SK-N-SH (cell line): ENCODE measurements around the gene TGM2. TPM values are rescaled to one million over a fixed set of nuclear protein-coding genes. Genes with fewer than 3 reads are reported as not detected.

ENCODE experiments used
- CTCF ChIA-PET: fragments of 300-600, 350-600 bp; formaldehyde crosslinking; extraction: SDS; loops from one replicate; lab custom pipeline; 2021; lab: Yijun Ruan, JAX
- POLR2A ChIA-PET: fragments of 350-600 bp; sonication (Branson Sonifier 250); formaldehyde crosslinking; extraction: SDS; loops from one replicate; lab custom pipeline; 2020; ENCODE audit warnings: antibody characterized with exemption, inconsistent platforms; lab: Yijun Ruan, JAX
- DNase-seq: peaks from one replicate; pipeline ENCODE4 v3.0.0; 2012
- H2AFZ ChIP-seq: fragments of 200-600 bp; sonication (generic); 2 replicates; pipeline ENCODE4 v1.8.1; 2016; ENCODE audit warnings: antibody characterized with exemption, mild to moderate bottlenecking, low read depth
- H3F3A ChIP-seq: fragments of 200-600 bp; sonication (generic); replicated peaks from 2 replicates; pipeline ENCODE3; 2016; ENCODE audit warnings: antibody characterized with exemption, mild to moderate bottlenecking; ENCODE audit not compliant: insufficient read depth
- H3K27ac ChIP-seq, 2 experiments: fragments of 200-500 bp in 1 of 2; fragments of 200-600 bp in 1 of 2; sonication (Bioruptor generic) in 1 of 2; sonication (generic), shearing (Covaris generic) in 1 of 2; 2 replicates each; pipeline versions ENCODE4 v1.5.1 to v1.6.1; 2014 to 2016; ENCODE audit warnings: low read depth in 2 of 2, inconsistent platforms in 1 of 2, low read length in 1 of 2, mild to moderate bottlenecking in 1 of 2, mixed read lengths in 1 of 2
- H3K27me3 ChIP-seq: fragments of 200-600 bp; sonication (generic), shearing (Covaris generic); 2 replicates; pipeline ENCODE4 v1.6.1; 2016; ENCODE audit warnings: mixed run types; ENCODE audit not compliant: insufficient read depth
- H3K36me3 ChIP-seq, 2 experiments: fragments of 200-500 bp in 1 of 2; fragments of 200-600 bp in 1 of 2; sonication (Bioruptor generic) in 1 of 2; sonication (generic) in 1 of 2; replicated peaks in 1 of 2; 2 replicates each; pipeline versions ENCODE3 to v1.5.1; 2014 to 2016; ENCODE audit warnings: low read length in 1 of 2, mild to moderate bottlenecking in 1 of 2; ENCODE audit not compliant: insufficient read depth in 2 of 2, control insufficient read depth in 1 of 2
- H3K4me1 ChIP-seq, 2 experiments: fragments of 200-500 bp in 1 of 2; fragments of 200-600 bp in 1 of 2; sonication (Bioruptor generic) in 1 of 2; sonication (generic), shearing (Covaris generic) in 1 of 2; 2 replicates each; pipeline versions ENCODE4 v1.5.1 to v1.6.1; 2014 to 2016; ENCODE audit warnings: low read depth in 1 of 2, low read length in 1 of 2, mixed run types in 1 of 2; ENCODE audit not compliant: insufficient read depth in 2 of 2, control insufficient read depth in 1 of 2
- H3K4me2 ChIP-seq: fragments of 200-600 bp; sonication (generic), shearing (Covaris generic); 2 replicates; pipeline ENCODE4 v1.6.1; 2017; ENCODE audit warnings: mixed run types
- H3K4me3 ChIP-seq, 2 experiments: fragments of 200-500 bp in 1 of 2; fragments of 200-600 bp in 1 of 2; sonication (Bioruptor generic) in 1 of 2; sonication (generic), shearing (Covaris generic) in 1 of 2; 2 replicates each; pipeline versions ENCODE4 v1.5.1 to v1.8.1; 2014 to 2016; ENCODE audit warnings: low read depth in 2 of 2, inconsistent platforms in 1 of 2, low read length in 1 of 2, mild to moderate bottlenecking in 1 of 2, mixed read lengths in 1 of 2, moderate library complexity in 1 of 2
- H3K79me2 ChIP-seq: fragments of 200-600 bp; sonication (generic); 2 replicates; pipeline ENCODE4 v1.8.1; 2017; ENCODE audit warnings: mild to moderate bottlenecking; ENCODE audit not compliant: insufficient read depth
- H3K9ac ChIP-seq: fragments of 200-600 bp; sonication (generic); 2 replicates; pipeline ENCODE4 v1.6.1; 2017; ENCODE audit warnings: mixed run types
- H3K9me2 ChIP-seq: fragments of 200-600 bp; sonication (generic); 2 replicates; pipeline ENCODE4 v1.6.1; 2017; ENCODE audit warnings: mixed run types
- H3K9me3 ChIP-seq: fragments of 200-600 bp; sonication (generic); 2 replicates; pipeline ENCODE4 v1.6.1; 2017; ENCODE audit warnings: mixed run types, mild to moderate bottlenecking, moderate library complexity
- H4K20me1 ChIP-seq: fragments of 200-600 bp; sonication (generic); 2 replicates; pipeline ENCODE4 v1.6.1; 2017; ENCODE audit warnings: mild to moderate bottlenecking, mixed run types; ENCODE audit not compliant: insufficient read depth
- CHD2 ChIP-seq: fragments of 150-350 bp; IDR thresholded peaks from 2 replicates; pipeline ENCODE4 v1.6.1; 2018; ENCODE audit warnings: low read length; ENCODE audit not compliant: partially characterized antibody
- ELF1 ChIP-seq: IDR thresholded peaks from 2 replicates; pipeline ENCODE4 v1.4.0; 2012
- EZH2phosphoT487 ChIP-seq: fragments of 200-600 bp; sonication (generic); IDR thresholded peaks from 2 replicates; pipeline ENCODE4 v1.6.1; 2017; ENCODE audit warnings: low read depth, mixed run types, mild to moderate bottlenecking, antibody characterized with exemption, moderate library complexity, borderline replicate concordance
- FOXM1 ChIP-seq: IDR thresholded peaks from 2 replicates; pipeline ENCODE4 v1.4.0; 2012; ENCODE audit warnings: low read depth, mild to moderate bottlenecking
- MXI1 ChIP-seq: IDR thresholded peaks from 2 replicates; pipeline ENCODE4 v1.6.1; 2012; ENCODE audit warnings: mild to moderate bottlenecking, low read depth, low read length, improper control_type of control experiment
- NFIC ChIP-seq: IDR thresholded peaks from 2 replicates; pipeline ENCODE4 v1.4.0; 2012; ENCODE audit warnings: borderline replicate concordance
- NRF1 ChIP-seq: IDR thresholded peaks from 2 replicates; pipeline ENCODE4 v1.6.1; 2012; ENCODE audit warnings: low read depth, mild to moderate bottlenecking, low read length
- POLR2AphosphoS5 ChIP-seq: IDR thresholded peaks from 2 replicates; pipeline ENCODE4 v1.6.1; 2012; ENCODE audit warnings: low read depth, low read length
- RCOR1 ChIP-seq: fragments of 150-350 bp; IDR thresholded peaks from 2 replicates; pipeline ENCODE4 v1.6.1; 2017; ENCODE audit warnings: antibody characterized with exemption, low read length
- RFX5 ChIP-seq: IDR thresholded peaks from 2 replicates; pipeline ENCODE4 v1.6.1; 2012; ENCODE audit warnings: mild to moderate bottlenecking, improper control_type of control experiment, low read length
- SIN3A ChIP-seq: IDR thresholded peaks from 2 replicates; pipeline ENCODE4 v1.6.1; 2012; ENCODE audit warnings: low read depth, mild to moderate bottlenecking, low read length, moderate library complexity, borderline replicate concordance
- TCF12 ChIP-seq: IDR thresholded peaks from 2 replicates; pipeline ENCODE4 v1.4.0; 2012
- TEAD4 ChIP-seq: IDR thresholded peaks from 2 replicates; pipeline ENCODE4 v1.4.0; 2012; ENCODE audit warnings: mild to moderate bottlenecking, borderline replicate concordance; ENCODE audit not compliant: insufficient read depth
- WGBS: methylation state at CpG from one replicate; pipeline ENCODE4 v1.1.6; 2017; ENCODE audit warnings: low lambda C conversion rate; 5-methylcytosine and 5-hydroxymethylcytosine counted together
- polyA plus RNA-seq, 3 experiments: library from polyadenylated mRNA; depleted of rRNA; stranded (reverse); fragments of >200 nt; gene quantifications; 2 replicates each; pipeline ENCODE4 v1.2.3, GENCODE V29; 2012
- TF ChIP-seq, protein P1 (sequence below): IDR thresholded peaks from 2 replicates; pipeline ENCODE4 v1.6.1; 2012; ENCODE audit warnings: mild to moderate bottlenecking, low read depth, low read length, moderate library complexity
- TF ChIP-seq, protein P2 (sequence below): fragments of 150-350 bp; IDR thresholded peaks from 2 replicates; pipeline ENCODE4 v1.6.1; 2016; ENCODE audit warnings: mild to moderate bottlenecking, low read depth, low read length
- TF ChIP-seq, protein P3 (sequence below): IDR thresholded peaks from 2 replicates; pipeline ENCODE4; 2012
- TF ChIP-seq, protein P4 (sequence below): IDR thresholded peaks from 2 replicates; pipeline ENCODE4 v1.4.0; 2012; ENCODE audit warnings: low read depth, borderline replicate concordance
- TF ChIP-seq, protein P5 (sequence below): fragments of 200-600 bp; sonication (generic); IDR thresholded peaks from 2 replicates; pipeline ENCODE4 v1.6.1; 2017; ENCODE audit warnings: antibody characterized with exemption, mild to moderate bottlenecking, moderate library complexity
- TF ChIP-seq, protein P6 (sequence below): fragments of 150-350 bp; IDR thresholded peaks from 2 replicates; pipeline ENCODE4 v1.6.1; 2017; ENCODE audit warnings: antibody characterized with exemption, low read length, low read depth, borderline replicate concordance
- TF ChIP-seq, protein P7 (sequence below): IDR thresholded peaks from 2 replicates; pipeline ENCODE4 v1.4.0; 2012; ENCODE audit warnings: low read depth

The TGM2 gene
- polyA plus RNA-seq, 1 of the 3 experiments (the other 2 are of a cell fraction), result 676 TPM

DNA sequence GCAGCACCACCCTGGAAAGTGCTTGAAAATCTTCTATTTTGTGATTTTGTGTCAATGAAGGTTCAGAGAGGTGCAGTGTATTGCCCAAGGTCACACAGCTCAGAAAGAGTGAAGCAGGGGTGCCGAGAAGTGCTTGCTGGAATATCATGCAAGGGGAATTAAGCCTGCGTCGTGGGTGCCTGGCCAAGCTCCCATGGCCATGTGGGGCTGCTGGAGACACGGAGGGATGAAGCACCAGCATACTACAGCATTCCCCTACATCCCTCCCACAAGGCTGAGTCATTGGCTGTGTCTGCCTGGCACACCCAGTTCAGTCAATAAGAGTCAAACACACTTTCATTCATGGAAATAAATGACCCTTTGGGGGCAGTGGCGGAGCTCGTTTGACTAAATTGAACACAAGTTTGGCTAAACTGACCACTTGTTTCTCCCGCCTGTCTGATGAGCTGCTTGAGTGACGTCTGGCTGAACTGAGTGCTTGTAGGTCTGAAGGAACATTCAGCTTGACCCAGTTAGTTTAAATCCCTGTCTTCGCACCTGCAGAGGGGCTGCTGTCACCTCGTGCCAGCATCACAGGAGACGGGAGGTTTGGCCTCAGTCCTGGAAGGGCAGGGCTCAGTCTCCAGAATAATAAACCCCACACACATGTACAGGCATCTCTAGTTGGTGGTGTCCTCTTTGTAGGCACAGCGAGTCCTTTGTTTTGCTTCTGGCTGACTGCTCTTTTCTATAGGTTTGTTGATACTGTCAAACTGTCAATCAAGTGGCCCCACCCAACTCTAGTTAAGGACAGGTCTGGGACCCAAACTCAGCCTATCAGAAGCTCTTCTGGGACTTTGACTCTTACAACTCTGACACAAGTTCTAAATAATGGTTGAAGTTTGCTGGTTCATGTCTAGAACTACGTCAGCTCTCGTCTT, 8.4 kb upstream of the TGM2 start:
- ChIA-PET POLR2A (no interaction called here), CTCF (interaction anchor here (0.7 to 8.1 kb wide), 8 partner anchors 9 to 135 kb away, joined by 3 to 63 read pairs (median 5); partner anchors contain the start of gene TGM2)
- H3K79me2 ChIP-seq, result no peaks in the 10 kb centered on the region
- no peak for DNase-seq
- no peaks in the 10 kb centered on the region for H3K9me3 ChIP-seq
- WGBS, result 41% methylated on average over 11 of the region's 14 CpGs
- H3K9me2 ChIP-seq, result no peaks in the 10 kb centered on the region
- no peaks in the 10 kb centered on the region for H3K27me3 ChIP-seq
- peaks cover 18 to 22% of the 10 kb centered on the region in 2 experiments for H3K4me1 ChIP-seq
- H3K4me3 ChIP-seq, result no peak overlapping the region
- H3K36me3 ChIP-seq, result no peaks in the 10 kb centered on the region
- H3K9ac ChIP-seq, result no peak overlapping the region; the same call in 1 of the 2 replicates
- H4K20me1 ChIP-seq, result no peaks in the 10 kb centered on the region
- peaks cover 11% of the 10 kb centered on the region for H3F3A ChIP-seq
- peak overlapping the region in 1 of 2 experiments; percentile 67; a peak in 2 of 4 replicates for H3K27ac ChIP-seq
- H2AFZ ChIP-seq, result 0 out of 2 replicates have a peak overlapping the region, but pooled peaks have one; percentile 13
- peak overlapping the region; percentile 41 for H3K4me2 ChIP-seq
- TF ChIP-seq, protein P1, sequence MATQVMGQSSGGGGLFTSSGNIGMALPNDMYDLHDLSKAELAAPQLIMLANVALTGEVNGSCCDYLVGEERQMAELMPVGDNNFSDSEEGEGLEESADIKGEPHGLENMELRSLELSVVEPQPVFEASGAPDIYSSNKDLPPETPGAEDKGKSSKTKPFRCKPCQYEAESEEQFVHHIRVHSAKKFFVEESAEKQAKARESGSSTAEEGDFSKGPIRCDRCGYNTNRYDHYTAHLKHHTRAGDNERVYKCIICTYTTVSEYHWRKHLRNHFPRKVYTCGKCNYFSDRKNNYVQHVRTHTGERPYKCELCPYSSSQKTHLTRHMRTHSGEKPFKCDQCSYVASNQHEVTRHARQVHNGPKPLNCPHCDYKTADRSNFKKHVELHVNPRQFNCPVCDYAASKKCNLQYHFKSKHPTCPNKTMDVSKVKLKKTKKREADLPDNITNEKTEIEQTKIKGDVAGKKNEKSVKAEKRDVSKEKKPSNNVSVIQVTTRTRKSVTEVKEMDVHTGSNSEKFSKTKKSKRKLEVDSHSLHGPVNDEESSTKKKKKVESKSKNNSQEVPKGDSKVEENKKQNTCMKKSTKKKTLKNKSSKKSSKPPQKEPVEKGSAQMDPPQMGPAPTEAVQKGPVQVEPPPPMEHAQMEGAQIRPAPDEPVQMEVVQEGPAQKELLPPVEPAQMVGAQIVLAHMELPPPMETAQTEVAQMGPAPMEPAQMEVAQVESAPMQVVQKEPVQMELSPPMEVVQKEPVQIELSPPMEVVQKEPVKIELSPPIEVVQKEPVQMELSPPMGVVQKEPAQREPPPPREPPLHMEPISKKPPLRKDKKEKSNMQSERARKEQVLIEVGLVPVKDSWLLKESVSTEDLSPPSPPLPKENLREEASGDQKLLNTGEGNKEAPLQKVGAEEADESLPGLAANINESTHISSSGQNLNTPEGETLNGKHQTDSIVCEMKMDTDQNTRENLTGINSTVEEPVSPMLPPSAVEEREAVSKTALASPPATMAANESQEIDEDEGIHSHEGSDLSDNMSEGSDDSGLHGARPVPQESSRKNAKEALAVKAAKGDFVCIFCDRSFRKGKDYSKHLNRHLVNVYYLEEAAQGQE, result no peak
- TF ChIP-seq ELF1, result no peak
- TF ChIP-seq SIN3A, result peak; percentile 39; the same call in 1 of the 2 replicates
- peak; percentile 80 for TF ChIP-seq TCF12
- TF ChIP-seq CHD2, result no peak
- TF ChIP-seq, protein P2, sequence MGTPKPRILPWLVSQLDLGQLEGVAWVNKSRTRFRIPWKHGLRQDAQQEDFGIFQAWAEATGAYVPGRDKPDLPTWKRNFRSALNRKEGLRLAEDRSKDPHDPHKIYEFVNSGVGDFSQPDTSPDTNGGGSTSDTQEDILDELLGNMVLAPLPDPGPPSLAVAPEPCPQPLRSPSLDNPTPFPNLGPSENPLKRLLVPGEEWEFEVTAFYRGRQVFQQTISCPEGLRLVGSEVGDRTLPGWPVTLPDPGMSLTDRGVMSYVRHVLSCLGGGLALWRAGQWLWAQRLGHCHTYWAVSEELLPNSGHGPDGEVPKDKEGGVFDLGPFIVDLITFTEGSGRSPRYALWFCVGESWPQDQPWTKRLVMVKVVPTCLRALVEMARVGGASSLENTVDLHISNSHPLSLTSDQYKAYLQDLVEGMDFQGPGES, result no peak
- TF ChIP-seq, protein P3, sequence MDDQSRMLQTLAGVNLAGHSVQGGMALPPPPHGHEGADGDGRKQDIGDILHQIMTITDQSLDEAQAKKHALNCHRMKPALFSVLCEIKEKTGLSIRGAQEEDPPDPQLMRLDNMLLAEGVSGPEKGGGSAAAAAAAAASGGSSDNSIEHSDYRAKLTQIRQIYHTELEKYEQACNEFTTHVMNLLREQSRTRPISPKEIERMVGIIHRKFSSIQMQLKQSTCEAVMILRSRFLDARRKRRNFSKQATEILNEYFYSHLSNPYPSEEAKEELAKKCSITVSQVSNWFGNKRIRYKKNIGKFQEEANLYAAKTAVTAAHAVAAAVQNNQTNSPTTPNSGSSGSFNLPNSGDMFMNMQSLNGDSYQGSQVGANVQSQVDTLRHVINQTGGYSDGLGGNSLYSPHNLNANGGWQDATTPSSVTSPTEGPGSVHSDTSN, result peak; percentile 92
- TF ChIP-seq, protein P4, sequence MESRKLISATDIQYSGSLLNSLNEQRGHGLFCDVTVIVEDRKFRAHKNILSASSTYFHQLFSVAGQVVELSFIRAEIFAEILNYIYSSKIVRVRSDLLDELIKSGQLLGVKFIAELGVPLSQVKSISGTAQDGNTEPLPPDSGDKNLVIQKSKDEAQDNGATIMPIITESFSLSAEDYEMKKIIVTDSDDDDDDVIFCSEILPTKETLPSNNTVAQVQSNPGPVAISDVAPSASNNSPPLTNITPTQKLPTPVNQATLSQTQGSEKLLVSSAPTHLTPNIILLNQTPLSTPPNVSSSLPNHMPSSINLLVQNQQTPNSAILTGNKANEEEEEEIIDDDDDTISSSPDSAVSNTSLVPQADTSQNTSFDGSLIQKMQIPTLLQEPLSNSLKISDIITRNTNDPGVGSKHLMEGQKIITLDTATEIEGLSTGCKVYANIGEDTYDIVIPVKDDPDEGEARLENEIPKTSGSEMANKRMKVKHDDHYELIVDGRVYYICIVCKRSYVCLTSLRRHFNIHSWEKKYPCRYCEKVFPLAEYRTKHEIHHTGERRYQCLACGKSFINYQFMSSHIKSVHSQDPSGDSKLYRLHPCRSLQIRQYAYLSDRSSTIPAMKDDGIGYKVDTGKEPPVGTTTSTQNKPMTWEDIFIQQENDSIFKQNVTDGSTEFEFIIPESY, result no peak
- TF ChIP-seq NFIC, result peak; percentile 43; the same call in 1 of the 2 replicates
- no peak for TF ChIP-seq RCOR1
- no peak for TF ChIP-seq NRF1
- TF ChIP-seq, protein P5, sequence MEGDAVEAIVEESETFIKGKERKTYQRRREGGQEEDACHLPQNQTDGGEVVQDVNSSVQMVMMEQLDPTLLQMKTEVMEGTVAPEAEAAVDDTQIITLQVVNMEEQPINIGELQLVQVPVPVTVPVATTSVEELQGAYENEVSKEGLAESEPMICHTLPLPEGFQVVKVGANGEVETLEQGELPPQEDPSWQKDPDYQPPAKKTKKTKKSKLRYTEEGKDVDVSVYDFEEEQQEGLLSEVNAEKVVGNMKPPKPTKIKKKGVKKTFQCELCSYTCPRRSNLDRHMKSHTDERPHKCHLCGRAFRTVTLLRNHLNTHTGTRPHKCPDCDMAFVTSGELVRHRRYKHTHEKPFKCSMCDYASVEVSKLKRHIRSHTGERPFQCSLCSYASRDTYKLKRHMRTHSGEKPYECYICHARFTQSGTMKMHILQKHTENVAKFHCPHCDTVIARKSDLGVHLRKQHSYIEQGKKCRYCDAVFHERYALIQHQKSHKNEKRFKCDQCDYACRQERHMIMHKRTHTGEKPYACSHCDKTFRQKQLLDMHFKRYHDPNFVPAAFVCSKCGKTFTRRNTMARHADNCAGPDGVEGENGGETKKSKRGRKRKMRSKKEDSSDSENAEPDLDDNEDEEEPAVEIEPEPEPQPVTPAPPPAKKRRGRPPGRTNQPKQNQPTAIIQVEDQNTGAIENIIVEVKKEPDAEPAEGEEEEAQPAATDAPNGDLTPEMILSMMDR, result peak; percentile 25
- TF ChIP-seq, protein P6, sequence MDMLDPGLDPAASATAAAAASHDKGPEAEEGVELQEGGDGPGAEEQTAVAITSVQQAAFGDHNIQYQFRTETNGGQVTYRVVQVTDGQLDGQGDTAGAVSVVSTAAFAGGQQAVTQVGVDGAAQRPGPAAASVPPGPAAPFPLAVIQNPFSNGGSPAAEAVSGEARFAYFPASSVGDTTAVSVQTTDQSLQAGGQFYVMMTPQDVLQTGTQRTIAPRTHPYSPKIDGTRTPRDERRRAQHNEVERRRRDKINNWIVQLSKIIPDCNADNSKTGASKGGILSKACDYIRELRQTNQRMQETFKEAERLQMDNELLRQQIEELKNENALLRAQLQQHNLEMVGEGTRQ, result no peak
- 0 out of 2 replicates have a peak, but pooled peaks have one; percentile 15 for TF ChIP-seq TEAD4
- no peak for TF ChIP-seq EZH2phosphoT487
- TF ChIP-seq POLR2AphosphoS5, result peak; percentile 19; the same call in 1 of the 2 replicates
- no peak for TF ChIP-seq RFX5
- TF ChIP-seq MXI1, result no peak
- TF ChIP-seq FOXM1, result no peak
- TF ChIP-seq, protein P7, sequence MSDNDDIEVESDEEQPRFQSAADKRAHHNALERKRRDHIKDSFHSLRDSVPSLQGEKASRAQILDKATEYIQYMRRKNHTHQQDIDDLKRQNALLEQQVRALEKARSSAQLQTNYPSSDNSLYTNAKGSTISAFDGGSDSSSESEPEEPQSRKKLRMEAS, result peak; percentile 97
